ENCODE results near the gene PPM1J.
A peak's percentile ranks its signal among the peaks of the same experiment; 100 is the strongest.
"Not testable (repeated sequence)": the region's sequence is repeated elsewhere in the genome, so short reads cannot be mapped to it uniquely, and the experiment has no call there.

The PPM1J gene

DNA sequence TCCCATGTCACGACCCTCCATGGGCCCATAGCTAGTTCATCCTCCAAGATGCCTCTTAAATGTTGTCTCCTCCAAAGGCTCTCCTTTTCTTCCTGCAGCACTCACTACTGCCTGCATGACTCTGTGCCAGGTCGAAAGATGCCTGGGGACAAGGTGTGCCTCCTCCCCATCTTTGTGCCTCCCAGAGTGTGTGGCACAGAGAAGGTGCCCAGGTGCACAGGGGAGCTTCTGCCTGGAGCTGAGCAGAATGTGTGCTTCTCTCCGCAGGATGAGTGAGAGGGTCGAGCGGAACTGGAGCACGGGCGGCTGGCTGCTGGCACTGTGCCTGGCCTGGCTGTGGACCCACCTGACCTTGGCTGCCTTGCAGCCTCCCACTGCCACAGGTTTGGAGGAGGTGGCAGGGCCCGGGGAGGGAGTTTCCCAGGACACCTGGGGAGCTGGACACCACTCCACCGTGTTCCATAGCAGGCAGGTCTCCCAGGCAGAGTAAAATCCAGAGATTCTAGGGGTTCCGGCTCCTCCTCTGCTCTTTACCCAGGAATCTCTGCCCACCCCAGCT is 6.9 kb upstream of the PPM1J start:
- no peak for DNase-seq

DNA sequence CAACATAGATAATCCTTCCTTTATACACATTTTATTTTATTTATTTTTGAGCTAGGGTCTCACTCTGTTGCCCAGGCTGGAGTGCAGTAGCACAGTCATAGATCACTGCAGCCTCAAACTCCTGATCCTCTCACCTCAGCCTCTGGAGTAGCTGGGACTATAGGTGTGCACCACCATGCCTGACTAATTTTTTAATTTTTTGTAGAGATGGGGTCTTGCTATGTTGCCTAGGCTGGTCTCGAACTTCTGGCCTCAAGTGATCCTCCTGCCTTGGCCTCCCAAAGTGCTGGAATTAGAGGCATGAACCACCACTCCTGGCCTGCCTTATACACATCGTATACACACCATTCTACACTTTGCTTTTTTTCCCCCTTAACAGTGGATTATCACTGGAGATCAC is 6.2 kb upstream of the PPM1J start:
- DNase-seq = not testable (repeated sequence)

DNA sequence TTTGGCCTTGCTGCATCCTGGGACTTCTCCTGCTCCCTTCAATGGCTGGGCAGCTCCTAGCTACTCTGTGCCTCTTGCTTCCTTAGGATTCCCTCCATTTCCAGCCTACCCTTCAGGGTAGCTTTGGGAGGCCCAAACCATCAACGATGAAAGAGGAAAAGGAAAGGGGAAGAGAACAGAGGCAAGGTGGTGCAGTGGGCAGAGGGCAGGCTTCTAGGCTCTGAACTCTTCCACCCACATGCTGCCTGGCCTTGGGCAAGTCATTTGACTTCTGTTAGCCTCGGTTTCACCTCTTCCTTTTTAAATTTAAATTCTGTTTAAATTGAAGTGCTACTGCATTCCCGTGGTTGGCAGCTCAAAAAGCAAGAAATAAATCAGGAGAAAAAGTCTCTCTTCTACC is 5.7 kb upstream of the PPM1J start:
- DNase-seq = no peak

DNA sequence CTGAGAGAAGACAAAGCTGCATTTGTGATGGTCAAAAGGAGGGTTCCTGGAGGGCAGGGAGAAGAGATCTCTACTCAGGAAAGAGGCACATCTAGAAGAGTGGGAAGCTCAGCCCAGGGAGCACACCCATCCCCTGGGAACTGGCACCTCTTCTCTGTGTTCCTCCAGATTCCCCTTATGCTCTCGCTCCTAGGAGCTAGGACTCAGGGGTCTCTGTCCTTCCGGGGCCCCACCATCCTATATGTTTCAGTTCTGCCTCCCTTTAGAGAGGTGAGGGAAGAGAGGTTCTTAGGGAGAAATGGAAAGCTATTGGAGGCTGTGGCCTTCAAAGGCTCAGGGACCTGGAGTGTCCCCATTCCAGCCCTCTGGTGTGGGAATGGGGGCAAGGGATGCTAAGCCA is 4.6 kb upstream of the PPM1J start:
- DNase-seq = no peak

DNA sequence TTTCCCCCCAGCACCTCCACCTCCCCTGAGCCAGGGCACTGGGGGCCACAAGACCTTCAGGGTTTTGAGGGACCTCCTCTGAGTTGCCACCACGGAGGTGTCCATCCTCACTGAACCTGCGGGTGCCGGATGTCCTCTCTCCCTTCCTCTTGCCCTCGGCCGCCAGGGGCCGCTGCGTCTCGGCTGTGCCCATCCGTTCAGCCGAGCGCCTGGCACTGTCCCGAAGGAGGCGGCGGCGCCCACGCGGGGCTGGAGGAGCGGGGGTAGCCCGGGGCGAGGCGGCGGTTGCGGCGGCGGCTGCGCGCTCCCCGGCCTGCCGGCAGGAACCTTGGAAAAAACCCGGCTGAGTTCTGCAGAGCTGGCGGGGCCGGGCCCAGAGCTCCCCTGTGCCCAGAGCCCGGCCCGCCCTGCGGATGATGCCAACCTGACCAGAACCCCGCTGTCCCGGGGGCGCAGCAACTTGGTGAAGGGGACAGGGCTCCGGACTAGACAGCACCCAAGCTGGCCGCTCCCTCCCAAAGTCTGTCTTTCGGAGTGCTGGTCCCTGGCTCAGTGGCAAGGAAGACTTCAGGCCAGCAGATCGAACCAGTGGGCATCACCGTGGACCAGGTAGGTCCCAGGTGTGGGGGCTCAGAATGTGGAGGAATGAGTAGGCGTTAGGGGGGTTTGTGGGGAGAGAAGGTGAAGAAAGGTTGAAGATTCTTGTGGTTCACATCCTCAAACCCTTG is 3.7 kb upstream of the PPM1J start:
- DNase-seq = peak in 51 of 56 donors; percentile 21 to 82 (median 56)

DNA sequence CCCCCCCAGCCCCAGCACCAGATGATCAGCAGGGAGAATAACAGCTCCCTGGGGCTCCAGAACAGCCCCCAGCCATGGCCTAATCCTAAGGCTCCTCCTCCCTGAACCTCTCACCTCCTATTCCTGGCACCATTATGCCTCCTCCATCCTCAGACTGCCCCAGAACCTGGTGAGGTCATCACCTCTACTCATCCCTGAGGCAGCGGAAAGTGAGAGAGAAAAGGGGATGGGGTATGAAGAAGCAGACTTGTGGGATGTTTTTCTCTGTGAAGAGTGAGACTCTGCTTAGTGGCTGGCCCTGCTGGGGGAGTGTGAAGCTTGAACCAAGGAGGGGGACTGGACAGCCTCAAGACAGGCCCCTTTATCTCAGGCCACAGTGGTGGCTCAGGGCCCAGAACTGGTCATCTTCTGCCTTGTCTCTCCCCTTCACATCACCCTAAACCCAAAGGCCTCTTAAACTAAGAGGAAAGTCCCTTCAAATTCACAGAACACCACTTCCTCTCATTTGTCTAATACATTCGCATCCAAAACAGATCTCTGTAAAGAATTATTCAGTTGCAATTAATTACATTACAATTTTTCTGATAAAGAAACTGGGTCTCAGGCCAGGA is 2.2 kb upstream of the PPM1J start:
- DNase-seq = no peak

DNA sequence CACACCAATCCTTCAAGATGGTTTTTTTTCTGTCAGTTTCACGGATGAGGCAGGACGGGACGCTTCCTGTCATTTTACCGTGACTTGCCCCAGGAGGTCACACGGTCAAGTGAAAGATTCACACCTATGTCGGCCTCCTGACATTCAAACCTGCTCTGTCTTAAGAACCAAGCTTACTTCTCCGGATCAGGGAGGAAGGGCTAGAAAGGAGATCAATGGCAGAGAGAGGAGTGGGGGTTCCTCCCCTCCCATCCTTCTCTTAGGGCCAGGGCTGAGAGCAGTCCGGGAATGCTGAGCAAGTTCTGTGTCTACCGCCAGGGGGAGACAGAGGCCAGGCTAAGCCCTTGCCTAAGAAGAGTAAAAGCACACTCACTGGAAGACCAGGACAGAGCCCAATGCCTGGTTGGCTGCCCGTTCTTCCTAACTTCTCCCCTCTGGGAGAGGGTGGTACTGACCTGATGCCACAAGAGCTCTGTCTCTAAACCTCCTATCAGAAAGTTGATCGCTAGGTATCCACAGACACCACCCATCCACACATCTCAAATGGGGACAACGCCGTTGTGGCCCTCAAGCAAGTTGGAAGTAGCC is 1.1 kb upstream of the PPM1J start:
- peak in 55 of 56 donors; percentile 22 to 93 (median 77) for DNase-seq

DNA sequence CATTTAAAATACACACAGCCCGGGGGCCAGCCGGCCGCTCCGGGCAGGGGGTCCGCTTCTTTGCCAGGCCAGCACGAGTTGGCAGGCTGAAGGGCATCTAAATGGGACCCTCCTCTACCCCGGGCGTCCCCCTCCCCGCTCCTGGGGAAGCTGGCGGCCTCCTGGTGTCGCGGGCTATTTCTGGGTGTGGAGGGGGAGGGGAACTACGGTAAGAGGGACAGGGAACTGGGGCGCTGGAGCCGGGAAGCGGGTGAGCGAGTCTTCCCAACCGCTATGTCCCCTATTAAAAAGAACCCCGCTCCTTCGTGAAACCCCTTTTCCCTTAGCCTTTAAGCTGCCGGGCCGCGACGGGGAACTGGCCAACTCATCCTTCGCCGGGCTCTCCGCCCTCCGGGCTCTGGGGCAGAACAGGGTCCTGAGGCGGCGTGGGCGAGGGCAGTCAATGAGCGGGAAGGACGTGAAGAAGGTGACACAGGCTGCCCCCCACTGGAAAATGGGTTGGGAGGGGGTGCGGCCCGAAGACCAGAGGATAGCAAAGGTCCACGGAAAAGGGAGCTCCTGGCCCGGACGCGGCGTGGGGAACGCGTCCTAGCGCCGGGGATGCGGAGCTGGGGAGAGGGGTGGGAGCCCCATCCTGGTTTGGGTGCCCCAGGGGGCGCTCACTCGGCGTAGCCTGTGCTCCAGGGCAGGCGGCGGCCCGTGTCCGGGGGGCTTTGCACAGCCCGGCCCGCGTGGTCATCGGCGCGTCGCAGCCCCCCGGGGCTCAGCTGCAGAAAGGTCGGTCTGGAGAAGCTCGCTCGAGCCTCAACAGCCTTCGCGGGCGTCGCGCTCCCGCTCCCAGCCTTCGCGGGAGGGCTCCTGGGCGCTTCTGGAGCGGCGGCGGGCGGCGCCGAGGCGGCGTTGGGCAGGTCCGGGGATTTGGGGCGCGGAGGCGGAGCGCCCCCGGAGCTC is 544 bp downstream of the PPM1J start:
- DNase-seq = peak in 4 of 56 donors; percentile 24 to 43 (median 36)

DNA sequence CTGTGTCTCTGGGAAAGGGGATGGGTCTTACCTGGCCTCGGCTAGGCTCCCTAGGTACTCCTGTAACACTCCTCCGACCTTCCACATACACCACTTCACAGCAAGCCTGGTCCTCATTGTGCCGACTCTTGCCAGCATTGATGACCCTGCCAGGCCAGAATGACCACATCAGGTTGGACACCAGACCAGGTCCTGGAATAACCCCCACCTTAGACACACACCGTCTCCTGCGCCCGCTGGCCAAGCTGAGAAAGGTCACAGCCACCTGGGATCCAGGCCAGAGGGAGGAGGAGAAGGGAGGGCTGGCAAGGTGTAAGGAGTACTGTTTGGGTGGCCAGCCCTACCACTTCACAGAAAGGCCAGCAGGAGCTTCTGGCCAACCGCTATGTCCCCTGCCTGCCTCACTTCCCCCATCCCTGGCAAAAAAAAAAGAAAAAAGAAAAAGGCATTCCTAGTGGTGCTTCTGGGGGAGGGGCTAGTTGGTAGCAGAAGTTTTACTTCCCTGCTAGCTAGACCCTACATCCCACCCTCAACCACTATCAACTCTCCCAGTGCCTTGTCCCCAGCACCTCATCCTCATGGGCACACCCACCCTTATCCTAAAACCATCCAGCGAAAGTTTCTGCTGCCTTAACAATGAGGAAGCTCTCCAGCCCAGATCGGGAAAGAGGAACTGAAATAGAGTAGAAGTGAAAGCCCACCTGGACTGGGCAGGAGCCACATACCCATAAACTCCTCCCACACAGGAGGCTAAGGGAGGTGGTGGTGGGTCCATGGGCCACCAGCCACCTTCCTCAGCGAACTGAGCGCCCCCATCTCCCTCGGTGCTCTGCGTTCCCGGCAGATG is 1.4 kb downstream of the PPM1J start:
- DNase-seq = peak in 1 of 56 donors; percentile 42

DNA sequence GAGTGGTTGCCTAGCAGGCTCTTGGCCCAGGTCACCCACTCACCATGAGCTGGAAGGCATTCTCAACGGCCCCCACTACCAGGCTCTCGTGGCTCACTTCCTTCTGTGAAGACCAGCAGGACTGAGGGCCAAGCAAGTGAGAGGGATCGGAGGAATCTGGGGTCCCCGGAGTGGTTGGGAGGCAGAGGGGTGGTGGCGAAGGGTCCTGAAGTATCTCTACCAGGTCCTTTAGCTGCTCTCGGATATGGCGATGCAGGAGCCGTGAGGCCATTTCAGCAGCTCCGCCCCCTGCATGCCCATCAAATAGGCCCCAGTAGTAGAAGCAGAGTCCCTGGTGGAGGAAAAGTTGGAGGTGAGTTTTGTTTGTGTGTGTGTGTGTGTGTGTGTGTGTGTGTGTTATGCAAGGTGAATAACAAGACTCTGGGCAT is 2.4 kb downstream of the PPM1J start:
- no peak for DNase-seq

DNA sequence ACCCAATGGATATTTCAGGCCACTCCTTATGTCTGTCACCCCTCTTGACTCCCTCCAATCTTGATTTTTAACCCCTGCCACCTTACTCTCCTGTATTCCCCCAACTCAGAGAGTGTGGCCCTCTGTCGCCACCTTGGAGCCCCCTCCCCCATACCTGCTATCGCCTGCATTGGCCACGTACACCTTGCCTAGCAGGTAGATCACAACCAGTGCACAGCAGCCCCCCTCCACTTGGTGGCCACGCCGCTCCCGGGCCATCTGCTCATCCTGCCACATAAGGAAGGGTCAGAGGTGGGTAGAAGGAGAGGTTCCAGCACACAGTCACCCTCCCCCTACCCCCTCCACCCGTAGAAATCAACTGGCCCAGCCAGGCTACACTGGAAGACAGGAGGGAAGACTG is 2.9 kb downstream of the PPM1J start:
- no peak for DNase-seq

DNA sequence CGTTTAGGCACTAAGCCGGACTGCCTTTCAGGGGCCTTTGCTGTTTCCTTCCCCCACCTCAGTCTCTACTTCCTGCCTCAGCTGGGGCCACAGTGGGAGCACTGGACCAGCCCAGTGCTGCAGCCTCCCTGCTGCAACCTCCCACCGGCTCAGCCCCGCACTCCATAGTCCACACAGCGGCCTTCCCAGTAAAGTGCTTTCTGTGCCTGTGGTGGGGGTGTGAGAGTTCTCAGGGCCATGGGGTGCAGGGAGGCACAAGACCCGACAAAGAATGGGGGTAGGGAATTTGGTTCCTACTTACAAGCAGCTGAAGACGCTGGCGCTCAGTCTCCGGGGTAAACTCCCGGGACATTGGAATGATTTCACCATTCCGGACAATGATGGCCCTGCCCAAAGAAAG is 3.5 kb downstream of the PPM1J start:
- DNase-seq = no peak

DNA sequence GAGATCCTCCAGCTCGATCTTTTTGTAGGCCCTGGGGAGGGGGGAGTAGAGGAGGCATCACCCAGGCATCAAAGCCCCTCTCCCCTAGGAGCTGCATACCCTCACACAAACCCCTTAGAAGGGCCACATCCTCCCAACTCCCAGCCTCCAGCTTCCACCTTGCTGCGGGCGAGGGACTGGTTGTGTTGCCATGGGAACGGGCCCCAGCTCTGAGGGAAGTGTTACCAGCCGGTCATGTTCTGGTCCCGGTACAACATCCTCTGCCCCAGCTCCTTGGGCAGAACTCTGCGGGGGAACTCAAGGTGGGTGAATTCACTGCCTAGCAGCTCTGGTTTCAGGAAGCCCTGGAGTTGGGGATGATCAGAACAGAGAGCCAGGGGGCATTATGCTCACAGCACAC is 4.1 kb downstream of the PPM1J start:
- DNase-seq = peak in 2 of 56 donors; percentile 13 to 19

DNA sequence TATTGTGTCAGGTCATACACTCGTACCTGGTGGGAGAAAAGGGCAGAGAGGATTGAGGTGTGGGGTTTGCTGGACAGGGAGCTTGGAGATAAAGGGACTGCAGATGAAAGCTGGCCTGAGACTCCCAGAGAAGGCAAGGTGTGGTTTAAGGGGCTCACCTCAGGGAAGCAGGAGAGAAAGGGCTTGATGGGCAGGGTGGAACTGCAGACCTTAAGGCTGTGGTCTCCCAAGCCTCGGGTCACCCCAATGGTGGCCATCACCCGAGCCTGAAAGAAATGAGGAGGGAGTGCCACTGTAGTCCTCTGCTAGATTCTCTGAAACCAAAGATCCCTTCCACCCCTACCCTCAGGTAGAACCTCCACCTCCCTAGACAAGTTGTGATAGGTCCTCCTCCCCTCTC is 4.5 kb downstream of the PPM1J start:
- DNase-seq = no peak

DNA sequence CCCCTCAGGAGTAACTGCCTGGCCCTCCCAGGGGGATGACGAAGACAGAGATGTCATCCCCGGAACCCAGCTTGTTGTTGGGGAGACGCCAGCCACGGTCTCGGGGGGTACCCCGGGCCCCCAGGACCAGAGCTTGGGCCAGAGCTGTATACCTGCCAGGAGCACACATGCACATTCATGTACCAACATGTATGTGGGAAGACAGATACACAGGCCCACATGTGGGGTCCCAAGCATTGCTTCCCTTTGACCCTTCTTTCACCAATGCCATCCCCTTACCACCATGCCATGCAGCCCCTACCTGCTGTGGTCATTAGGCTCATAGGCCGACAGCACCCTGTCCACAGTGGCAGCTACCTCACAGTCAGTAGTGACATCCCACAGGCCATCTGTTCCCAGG is 5.0 kb downstream of the PPM1J start:
- no peak for DNase-seq

DNA sequence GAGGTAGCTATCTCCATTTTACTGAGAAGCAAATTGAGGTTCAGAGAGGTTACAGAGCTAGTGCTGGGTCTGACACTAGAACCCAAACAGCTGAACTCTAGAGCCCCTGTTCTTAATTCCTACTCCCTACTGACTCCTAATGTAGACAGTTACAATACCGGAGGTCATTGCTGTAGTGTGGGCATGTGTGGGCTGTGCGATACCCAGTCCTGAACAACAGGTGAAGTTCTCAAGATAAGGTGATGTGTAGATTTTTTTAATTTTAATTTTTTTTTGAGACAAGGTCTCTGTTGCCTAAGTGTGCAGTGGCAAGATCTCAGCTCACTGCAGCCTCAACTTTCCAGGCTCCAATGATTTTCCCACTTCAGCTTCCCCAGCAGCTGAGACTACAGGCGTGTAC is 6.6 kb downstream of the PPM1J start:
- no peak for DNase-seq

DNA sequence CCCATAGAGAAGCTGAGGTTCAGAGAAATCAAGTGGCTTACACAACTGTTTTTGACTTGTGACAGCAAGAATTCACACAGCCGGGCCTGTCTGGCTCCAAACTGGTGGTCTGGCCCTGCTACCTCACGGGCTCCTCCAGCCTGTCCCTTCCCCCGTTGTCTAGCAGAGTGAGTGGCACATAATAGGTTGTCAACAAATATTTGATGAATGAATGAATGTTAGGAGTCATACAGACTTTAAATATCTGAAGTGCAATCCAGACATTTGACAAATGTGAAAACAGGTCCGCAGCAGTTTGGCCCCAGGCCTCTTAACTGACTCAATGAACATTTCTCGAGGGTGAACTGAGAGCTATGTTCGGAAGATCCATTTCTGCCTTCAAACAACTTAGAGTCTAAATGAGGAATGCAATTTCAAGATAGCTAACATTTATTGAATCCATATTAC is 7.1 kb downstream of the PPM1J start:
- DNase-seq = no peak

DNA sequence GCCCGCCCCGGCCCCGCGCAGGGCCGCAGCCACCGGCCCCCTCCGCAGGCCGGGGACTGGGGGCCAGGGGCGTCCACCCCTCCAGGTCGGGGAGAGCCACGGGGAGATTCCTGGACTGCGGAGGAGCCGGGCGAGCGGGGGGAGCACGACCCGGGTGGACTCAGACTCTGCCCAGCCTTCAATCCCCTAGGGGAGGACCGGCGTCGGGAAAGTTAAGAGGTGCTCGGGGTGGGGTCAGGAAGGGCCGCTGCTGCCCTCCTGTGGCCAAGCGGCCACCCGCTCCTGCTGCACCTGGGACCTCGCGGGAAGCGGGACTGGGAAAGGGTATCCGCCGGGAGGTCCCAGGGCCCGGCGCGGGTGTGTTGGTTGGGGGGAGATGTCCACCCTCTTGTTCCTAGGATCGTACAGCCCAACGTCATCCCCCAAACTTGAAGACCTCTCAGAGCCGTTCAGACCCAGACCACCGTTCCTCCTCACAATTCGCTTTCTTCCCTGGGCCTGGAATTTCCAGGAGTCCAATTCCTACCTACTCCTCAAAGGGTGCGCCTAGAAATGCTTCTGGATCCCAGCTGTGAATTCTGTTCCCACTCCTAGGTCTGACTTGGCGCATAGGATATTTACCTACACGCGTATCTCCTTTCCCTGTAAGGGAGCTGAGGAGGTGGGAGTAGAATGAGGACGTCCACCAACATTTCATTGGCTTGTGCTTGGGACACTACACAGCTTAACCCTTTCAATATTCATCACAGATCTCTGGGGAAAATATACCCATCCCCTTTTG is 7.7 kb downstream of the PPM1J start:
- DNase-seq = peak in 52 of 56 donors; percentile 21 to 82 (median 64)

DNA sequence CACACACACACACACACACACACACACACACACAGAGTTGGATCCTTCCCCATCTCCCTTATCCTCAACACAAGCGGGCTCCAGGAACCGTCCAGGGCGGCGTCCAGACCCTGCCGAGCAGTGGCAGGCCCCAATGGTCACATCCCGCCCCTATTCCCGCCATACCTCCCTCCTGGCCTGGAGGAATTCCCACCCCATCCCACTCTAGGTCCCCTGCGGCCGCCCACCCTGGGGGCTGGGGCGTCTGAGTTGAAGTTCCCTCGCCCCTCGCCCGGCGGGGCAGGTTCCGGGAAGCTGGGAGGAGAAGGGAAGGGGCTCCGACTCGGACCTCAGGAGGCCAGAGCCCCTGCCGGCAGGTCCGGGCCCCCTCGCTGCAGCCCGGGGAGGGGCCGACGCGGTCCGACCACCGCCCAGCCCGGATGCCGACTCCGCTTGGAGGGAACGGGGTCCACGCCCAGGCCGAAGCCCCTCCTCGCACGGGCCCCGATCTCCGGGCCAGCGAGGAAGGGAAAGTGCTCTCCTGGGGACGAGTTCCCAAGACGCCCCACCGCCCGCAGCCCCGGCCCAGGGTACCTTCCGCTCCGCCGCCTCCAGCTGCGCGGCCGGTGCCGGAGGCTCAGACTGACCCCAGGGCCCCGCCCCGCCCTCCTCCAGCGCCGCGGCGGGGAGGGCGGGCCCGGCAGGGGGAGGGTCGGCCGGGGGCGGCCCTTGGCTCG is 8.5 kb downstream of the PPM1J start, which contains the start of gene RHOC:
Gene RHOC (minus strand): TSS at position 623 of the 716 bp plus-strand sequence. CDS start 3,328 bp downstream, outside the sequence.
- peak in 15 of 56 donors; percentile 39 to 82 (median 60) for DNase-seq

Measured in amygdala (tissue), 56 donors.